Stimulated activated CD8-positive, alpha-beta memory T cell treated with anti-CD3 and anti-CD28 coated beads, Interleukin-15, amount 100 ng/mL, for 48 hours (primary cell): Measurements from ENCODE around the gene CILP.

ENCODE experiments used
- DNase-seq, 2 donors: peaks; one replicate each; pipeline ENCODE4 v3.0.0-alpha.2; 2020; ENCODE audit warnings: low read depth in 2 of 2

The CILP gene

GRCh38 chr15:65226221-65226620, 14.9 kb upstream of the CILP start:
- no peak for DNase-seq

DNA sequence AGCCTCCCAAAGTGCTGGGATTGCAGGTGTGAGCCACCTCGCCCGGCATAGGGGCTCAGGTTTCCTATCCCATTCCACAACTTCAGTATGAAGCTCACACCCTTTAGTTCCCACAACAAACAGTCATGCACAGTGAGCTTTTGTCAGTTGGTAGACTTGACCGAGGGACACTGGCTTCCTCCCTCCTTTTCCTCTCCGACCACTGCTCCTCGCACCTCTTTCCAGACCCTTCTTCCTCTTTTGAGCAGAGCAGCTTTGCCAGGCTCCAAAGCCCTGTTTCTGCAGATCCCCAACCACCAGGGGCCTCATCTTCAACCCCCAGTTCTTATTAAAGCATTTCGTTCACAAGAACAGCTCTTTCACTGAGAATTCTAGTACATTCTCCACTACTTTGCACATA, 12.7 kb upstream of the CILP start:
- no peak for DNase-seq

- DNase-seq = no peak
Measured at GRCh38 chr15:65222891-65223290, 11.6 kb upstream of the CILP start.

DNA sequence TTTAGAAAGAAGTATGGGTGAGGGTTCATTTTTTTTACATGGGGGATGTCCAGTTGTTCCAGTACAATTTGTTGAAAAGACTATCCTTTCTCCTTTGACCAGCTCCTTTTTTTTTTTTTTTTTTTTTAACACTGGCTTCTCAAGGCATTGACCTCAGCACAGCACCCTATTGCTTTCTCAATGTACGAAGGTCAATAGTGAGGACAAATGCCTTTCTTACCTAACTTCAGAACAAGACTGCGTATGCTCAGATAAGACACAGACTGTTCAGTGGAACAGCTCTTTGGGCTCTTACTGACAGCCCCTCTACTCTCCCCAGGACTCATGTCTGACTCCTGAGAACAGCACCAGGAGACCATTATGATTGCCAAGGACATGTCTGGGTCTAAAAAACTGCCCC, 10.4 kb upstream of the CILP start:
- DNase-seq = no peak

GRCh38 chr15:65219137-65219536, 7.9 kb upstream of the CILP start:
- no peak for DNase-seq

- DNase-seq = no peak
Measured at GRCh38 chr15:65217526-65218482, 6.5 kb upstream of the CILP start.

GRCh38 chr15:65215496-65215895, 4.2 kb upstream of the CILP start:
- DNase-seq = no peak

DNA sequence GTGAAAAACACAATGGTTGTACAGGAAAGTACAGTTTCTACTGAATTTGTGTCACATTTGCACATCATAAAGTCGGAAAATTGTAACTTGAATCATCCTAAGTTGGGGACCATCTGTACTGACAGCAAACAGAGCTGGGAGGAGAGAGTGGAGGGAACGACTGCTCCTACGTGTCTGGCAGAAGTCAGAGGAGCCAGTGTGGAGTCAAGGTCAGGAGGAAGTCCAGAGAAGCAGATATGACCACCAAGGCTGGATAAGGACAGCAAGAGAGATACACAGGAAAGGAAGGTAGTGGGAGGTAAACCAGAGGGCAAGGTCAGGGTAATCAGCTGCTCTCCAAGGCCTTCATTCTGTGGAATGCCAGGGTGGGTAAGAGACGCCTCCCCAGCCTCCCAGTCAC, 2.7 kb upstream of the CILP start:
- DNase-seq = no peak

DNA sequence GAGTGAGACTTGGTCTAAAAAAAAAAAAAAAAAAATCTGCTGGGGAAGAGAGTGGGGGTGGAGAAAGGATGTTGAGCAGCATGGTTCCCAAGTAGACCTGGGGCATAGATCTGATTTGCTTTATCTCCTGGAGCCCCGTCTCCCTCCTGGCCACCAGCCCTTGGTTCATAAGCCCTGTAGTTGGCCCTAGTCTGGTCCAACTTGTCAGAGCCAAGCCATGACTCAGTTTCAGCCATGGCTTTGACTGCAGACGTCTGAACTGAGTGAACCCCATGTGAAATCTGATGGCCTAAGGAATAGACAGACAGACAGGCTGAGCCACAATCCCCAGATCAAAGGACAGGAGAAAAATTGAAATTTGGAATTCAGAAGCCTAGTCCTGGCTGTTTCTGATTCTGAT, 2.0 kb upstream of the CILP start:
- DNase-seq = no peak

- DNase-seq = peak; percentile 14 to 26
Measured at GRCh38 chr15:65212097-65212496, 824 bp upstream of the CILP start.

GRCh38 chr15:65211482-65211982, 259 bp upstream of the CILP start:
- DNase-seq = no peak

- DNase-seq = no peak
Measured at GRCh38 chr15:65209701-65210643, 1.3 kb downstream of the CILP start.

DNA sequence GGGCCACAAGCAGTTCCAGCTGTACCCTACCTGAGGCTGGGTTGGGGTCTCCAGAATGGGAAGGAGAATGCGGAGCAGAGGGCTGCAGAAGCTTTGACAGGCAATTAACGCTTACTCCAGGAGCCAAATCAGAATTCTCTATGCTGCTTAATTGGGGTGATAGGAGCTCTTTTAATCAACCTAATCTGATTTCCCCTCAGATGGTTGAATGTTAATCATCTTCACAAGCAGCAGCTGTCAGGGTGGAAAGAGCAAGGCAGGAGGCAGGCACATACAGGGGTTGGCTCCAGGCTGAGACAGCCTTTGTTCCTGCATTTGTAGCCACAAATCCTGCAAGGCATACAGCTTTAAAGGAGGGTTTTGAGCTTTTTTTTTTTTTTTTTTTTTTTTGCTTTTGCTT, 2.6 kb downstream of the CILP start:
- no peak for DNase-seq

DNA sequence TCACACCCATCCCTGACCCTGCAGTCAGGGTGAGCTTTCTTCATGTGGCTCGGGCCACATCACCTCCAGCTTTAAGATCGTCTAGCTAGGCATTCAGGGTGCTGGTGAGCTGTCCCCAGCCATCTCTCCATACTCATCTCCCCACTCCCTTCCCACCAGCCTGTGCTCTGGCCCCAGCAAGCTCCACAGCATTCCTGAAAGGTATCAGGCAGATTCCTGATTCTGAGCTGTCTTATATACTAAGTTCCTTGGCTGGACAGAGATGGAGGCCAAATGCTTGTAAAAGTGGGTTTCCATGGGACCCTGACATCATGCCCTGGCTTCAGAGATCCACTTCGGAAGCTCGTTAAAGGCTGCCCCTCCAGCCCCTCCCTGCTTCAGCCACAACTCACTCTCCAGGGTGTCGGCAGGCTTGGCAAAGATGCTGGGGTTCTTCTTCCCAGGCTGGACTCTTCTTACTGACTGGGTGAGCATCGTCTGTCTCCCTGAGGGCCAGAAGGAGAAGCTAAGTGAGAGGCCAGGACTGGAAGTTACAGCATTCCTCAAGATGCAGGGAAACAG, 3.9 kb downstream of the CILP start:
- DNase-seq = no peak

DNA sequence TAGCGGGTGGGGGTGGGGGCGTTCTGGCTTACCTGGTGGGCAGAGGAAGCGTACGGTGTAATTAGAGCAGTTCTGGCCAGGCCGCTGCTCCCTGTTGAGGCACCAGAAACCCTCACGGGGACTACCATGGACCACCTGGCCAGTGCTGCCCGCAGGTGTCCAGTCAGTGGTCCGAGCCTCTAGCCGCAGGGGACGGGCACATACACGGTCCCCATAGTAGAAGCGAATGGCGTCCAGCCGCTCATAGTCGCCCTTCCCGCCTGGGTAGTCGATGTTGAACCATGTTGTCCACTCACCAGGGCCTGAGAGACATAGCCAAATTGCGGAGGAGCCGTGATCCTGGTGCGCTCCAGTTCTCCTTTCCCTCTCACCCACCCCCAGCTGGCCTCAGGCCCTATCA, 4.5 kb downstream of the CILP start:
- no peak for DNase-seq

DNA sequence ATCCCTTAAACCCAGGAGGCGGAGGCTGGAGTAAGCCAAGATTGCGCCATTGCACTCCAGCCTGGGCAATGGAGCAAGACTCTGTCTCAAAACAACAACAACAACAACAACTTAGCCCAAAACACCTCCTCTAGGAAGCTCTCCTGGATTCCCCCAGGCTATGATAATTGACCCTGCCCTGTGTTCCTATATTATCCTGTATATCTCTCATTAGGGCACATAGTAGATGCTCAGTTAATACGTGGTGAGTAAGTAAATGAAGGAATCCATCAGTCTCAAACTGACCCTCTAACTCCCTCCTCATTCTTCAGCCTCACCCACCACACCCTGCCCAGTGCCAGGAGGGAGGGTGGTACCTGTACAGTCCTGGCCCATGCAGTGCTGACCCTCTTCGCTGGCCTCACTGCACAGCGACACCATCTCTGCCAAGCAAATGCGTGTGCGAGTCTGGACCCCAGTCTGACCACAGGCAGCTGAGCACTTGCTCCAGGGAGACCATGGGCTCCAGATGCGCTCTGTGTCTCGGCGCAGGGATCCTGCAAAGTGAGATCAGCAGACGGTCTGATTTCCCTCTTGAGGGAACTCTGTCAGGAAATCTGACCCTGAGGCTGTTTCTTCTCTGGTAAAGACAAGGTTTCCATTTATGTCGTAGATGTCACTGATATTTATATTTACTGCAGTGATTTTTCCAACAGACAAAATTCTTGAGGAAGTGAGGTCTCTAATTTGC, 6.2 kb downstream of the CILP start:
- no peak for DNase-seq

- DNase-seq = no peak
Measured at GRCh38 chr15:65204236-65204930, 6.9 kb downstream of the CILP start.

- DNase-seq = no peak
Measured at GRCh38 chr15:65201918-65202317, 9.4 kb downstream of the CILP start.

GRCh38 chr15:65198571-65198970, 12.7 kb downstream of the CILP start:
- DNase-seq = no peak

DNA sequence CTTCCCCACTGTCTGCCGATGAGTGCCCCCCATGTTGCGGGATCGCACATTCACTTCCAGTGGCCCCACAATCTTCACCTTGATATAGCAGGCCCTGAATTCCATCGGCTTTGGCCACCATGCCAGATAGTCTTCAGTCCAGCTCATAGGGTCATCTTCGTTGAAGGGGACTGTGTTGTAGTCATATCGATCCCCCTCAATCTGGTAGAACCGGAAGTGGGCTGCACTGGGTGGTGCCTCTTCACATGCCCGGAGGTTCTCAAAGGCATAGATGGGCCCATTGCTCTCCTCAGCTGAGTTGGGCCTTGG, 14.0 kb downstream of the CILP start:
- DNase-seq = no peak
